NCI-H524 (cell line): ENCODE data around the gene ACSM2B.
"Not testable (repeated sequence)": the region's sequence is repeated elsewhere in the genome, so short reads cannot be mapped to it uniquely, and the experiment has no call there.

Experiments used
- DNase-seq, 2 experiments: peaks; one replicate each; lab custom pipeline; 2025; lab: John Stamatoyannopoulos, UW

The ACSM2B gene

GRCh38 chr16:20532284-20532792 is 43.8 kb downstream of the ACSM2B start:
- DNase-seq, result not testable (repeated sequence)

GRCh38 chr16:20531795-20532194 is 44.4 kb downstream of the ACSM2B start:
- DNase-seq, result not testable (repeated sequence)

GRCh38 chr16:20520103-20520502 is 56.1 kb downstream of the ACSM2B start:
- no peak for DNase-seq

GRCh38 chr16:20519231-20519630 is 56.9 kb downstream of the ACSM2B start:
- DNase-seq, result no peak

GRCh38 chr16:20517149-20517548 is 59.0 kb downstream of the ACSM2B start:
- DNase-seq, result no peak

- DNase-seq, result no peak
Observed at GRCh38 chr16:20515688-20516090, 60.5 kb downstream of the ACSM2B start.

GRCh38 chr16:20510323-20510722 is 65.8 kb downstream of the ACSM2B start:
- DNase-seq, result no peak

GRCh38 chr16:20507280-20507679 is 68.9 kb downstream of the ACSM2B start:
- DNase-seq, result no peak

GRCh38 chr16:20504418-20504817 is 71.7 kb downstream of the ACSM2B start:
- no peak for DNase-seq

- DNase-seq, result not testable (repeated sequence)
Observed at GRCh38 chr16:20491448-20491847, 84.7 kb downstream of the ACSM2B start.

- DNase-seq, result not testable (repeated sequence)
Observed at GRCh38 chr16:20490994-20491393, 85.2 kb downstream of the ACSM2B start.
